WI38 (cell line): ENCODE data around the gene SUGP1.

Experiments
- H3K4me3 ChIP-seq: 2 replicates; pipeline ENCODE4 v1.5.1; 2011; ENCODE audit warnings: low read depth, mild to moderate bottlenecking, control low read depth, low read length
- TF ChIP-seq, protein P1 (sequence below): IDR thresholded peaks from 2 replicates; pipeline ENCODE4 v1.5.1; 2012; ENCODE audit warnings: low read depth, mild to moderate bottlenecking, control low read depth, low read length

SUGP1 gene

DNA sequence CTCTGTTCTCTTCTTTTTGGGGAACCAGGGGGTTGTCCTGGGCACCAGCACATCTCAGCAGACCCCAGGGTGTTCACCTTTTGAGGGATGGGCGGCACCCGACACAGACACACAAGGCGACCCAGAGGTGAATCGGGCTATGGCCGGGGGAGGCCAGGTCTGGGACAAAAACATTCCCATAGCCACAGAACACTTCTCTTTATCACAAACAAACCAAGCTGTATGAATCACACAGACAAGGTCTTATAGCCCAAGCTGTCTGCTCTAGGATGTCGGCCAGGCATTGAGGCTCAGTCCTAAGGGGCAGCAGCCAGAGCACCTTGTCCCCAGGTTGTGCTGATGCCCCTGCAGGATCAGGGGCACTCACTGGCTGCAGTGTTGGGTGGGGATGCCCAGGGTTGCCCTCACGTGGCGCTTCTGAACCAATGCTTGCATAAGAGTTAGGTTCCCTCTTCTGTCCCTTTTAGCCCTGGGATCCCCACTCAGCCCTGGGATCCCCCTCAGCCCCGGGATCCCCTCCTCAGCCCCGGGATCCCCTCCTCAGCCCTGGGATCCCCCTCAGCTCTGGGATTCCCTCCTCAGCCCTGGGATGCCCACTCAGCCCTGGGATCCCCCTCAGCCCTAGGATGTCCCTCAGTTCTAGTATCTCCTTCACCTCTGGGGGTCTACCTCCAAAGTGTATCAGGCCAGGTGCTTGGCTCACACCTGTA is 27.2 kb upstream of the SUGP1 start:
- H3K4me3 ChIP-seq: no peak overlapping the region
- TF ChIP-seq, protein P1, sequence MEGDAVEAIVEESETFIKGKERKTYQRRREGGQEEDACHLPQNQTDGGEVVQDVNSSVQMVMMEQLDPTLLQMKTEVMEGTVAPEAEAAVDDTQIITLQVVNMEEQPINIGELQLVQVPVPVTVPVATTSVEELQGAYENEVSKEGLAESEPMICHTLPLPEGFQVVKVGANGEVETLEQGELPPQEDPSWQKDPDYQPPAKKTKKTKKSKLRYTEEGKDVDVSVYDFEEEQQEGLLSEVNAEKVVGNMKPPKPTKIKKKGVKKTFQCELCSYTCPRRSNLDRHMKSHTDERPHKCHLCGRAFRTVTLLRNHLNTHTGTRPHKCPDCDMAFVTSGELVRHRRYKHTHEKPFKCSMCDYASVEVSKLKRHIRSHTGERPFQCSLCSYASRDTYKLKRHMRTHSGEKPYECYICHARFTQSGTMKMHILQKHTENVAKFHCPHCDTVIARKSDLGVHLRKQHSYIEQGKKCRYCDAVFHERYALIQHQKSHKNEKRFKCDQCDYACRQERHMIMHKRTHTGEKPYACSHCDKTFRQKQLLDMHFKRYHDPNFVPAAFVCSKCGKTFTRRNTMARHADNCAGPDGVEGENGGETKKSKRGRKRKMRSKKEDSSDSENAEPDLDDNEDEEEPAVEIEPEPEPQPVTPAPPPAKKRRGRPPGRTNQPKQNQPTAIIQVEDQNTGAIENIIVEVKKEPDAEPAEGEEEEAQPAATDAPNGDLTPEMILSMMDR: no peak

DNA sequence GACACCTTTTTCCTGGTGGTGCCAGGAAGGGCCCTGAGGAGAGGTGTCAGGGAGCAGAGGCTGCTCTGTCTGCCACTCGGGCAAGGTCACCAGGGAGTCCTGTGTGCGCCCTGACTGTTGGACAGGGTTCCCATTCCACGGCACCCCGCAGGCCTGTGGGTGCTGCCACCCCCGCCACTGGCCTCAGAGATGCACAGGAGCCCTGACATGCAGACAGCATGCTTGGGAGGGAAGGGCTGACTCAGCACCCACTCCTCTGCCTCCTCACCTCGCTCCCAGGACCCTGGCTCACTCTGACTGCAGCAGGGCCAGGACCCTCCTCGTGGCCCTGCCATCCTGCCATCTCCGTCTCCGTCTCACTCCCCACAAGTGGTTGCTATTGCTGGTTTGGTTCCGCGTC is 25.7 kb upstream of the SUGP1 start:
- no peak overlapping the region for H3K4me3 ChIP-seq
- TF ChIP-seq, protein P1: no peak

DNA sequence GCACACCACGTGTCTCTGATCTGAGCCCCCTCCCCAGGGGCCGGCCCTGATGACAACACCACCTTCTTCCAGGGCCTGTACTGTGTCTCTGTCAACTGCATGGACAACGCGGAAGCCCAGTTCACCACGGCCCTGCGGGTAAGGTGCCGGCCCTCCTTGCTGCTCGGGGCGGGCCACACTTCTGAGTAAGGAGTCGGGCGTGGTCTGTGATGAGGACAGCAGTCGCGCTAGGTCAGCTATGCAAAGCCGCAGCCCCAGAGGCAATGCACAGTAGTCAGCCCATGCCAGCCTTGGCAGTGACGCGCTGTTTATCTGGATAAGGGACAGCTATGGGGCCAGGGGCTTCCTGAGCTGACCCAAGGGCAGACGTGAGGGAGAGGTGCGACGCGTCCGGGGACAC is 24.9 kb upstream of the SUGP1 start:
- TF ChIP-seq, protein P1: no peak
- H3K4me3 ChIP-seq: no peak overlapping the region

DNA sequence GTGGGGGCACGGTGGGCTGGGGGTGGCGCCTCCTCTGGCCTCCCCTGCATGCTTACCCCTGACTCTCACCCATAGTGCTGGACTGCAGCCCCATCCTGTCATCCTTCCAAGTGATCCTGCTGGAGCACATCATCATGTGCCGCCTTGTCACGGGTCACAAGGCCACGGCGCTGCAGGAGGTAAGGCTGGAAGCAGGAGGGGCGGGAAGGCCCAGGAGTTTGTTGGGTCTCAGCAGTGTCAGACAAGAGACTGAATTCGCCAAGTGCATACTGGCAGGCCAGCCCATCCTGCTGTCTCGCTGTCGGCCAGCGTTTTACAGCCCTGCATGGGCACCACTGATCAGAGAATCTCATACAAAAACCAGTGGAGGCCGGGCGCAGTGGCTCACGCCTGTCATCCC is 23.5 kb upstream of the SUGP1 start:
- TF ChIP-seq, protein P1: no peak
- H3K4me3 ChIP-seq: no peak overlapping the region

DNA sequence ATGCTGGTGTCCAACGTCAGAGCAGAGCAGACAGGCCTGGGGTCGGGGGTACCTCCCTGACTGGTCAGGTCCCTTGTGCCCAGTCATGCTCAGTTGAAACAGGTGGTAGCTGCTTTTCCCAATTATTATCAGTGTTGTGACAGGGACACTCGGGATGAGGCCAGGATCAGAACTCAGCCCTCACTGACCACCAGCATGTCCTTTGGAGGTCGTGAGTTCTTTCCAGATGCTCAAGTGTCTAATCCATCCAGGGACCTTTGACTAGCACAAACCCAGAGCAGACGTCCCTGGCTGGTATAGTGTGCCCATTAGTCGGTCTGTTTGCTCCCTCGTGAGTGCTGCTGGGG is 22.7 kb upstream of the SUGP1 start:
- no peak overlapping the region for H3K4me3 ChIP-seq
- TF ChIP-seq, protein P1: no peak

DNA sequence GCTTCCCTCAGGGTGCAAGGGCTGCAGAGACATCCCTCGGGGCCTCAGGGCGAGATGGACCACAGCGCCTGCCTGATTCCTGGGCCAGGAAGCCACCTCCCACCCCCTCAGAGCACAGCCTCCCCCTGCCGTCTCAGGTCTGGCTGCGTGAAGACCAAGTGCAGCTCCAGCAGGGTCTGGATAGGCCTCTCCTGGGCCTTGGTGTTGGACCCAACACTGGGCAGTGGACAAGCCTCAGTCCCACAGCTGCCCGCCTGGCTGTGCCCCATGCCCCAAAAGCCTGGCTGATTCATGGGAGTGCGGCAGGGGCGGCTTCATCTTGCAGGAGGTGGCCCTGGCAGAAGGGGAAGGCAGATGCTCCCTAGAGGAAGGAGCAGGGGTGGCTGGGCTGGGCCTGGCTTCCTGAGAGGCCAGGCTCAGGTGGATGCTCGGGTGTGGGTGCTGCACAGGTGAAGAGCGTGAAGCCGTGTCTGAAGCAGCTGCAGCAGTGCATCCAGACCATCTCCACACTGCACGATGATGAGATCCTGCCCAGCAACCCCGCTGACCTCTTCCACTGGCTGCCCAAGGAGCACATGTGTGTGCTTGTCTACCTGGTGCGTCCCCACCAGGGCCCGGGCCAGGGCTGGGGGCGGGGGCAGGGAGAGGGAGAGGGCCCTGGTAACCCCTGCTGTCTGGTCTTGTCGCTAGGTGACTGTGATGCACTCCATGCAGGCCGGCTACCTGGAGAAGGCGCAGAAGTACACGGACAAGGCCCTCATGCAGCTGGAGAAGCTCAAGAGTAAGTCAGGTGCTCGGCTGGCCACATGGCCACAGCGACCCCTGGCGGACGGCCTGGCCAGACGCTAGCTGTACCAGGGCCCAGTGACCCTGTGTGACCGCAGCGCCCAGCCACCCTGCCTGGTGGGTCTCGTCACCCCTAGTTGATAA is 22.0 kb upstream of the SUGP1 start:
- no peak overlapping the region for H3K4me3 ChIP-seq
- TF ChIP-seq, protein P1: peak; percentile 93

DNA sequence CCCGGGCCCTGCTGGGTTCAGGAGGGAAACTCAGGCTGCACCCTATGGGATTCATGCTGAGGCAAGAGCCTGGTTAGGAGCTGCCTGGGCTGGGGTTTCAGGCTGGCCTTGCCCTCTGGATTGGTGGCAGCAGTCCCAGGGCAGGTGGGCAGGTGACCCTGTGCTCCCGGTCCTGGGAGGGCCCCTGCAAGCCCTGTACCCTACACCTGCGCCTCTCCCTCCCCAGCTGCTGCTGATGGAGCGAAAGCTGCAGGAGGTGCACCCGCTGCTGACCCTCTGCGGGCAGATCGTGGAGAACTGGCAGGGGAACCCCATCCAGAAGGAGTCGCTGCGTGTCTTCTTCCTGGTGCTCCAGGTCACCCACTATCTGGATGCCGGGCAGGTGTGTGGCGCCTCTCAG is 20.7 kb upstream of the SUGP1 start:
- no peak overlapping the region for H3K4me3 ChIP-seq
- TF ChIP-seq, protein P1: no peak
